Measurements from ENCODE around the gene TIMELESS. TPM values are rescaled to one million over a fixed set of nuclear protein-coding genes. Genes with fewer than 3 reads are reported as not detected.

TIMELESS gene
- total RNA-seq, 1 experiment from 2014 or later = 26.5 TPM

- intact Hi-C loops (cut with micrococcal nuclease) = no loop called here
- H3K79me2 ChIP-seq (ENCODE audit: low read length) = no peaks in the 10 kb centered on the region
- H3K27ac ChIP-seq (ENCODE audit: low read length) = no peak overlapping the region
- H3F3A ChIP-seq (ENCODE audit: low read length, unreplicated experiment) = no peaks in the 10 kb centered on the region
- H3K4me3 ChIP-seq (ENCODE audit: low read length) = no peak overlapping the region
- TF ChIP-seq, protein P1, sequence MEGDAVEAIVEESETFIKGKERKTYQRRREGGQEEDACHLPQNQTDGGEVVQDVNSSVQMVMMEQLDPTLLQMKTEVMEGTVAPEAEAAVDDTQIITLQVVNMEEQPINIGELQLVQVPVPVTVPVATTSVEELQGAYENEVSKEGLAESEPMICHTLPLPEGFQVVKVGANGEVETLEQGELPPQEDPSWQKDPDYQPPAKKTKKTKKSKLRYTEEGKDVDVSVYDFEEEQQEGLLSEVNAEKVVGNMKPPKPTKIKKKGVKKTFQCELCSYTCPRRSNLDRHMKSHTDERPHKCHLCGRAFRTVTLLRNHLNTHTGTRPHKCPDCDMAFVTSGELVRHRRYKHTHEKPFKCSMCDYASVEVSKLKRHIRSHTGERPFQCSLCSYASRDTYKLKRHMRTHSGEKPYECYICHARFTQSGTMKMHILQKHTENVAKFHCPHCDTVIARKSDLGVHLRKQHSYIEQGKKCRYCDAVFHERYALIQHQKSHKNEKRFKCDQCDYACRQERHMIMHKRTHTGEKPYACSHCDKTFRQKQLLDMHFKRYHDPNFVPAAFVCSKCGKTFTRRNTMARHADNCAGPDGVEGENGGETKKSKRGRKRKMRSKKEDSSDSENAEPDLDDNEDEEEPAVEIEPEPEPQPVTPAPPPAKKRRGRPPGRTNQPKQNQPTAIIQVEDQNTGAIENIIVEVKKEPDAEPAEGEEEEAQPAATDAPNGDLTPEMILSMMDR (conservative IDR thresholded peaks at IDR 0.05; ENCODE audit: low read depth, low read length) = no peak
- TF ChIP-seq EZH2 (IDR thresholded peaks at IDR 0.05; ENCODE audit: low read length, unreplicated experiment) (no peak), EZH2phosphoT487 (IDR thresholded peaks at IDR 0.05; ENCODE audit: borderline replicate concordance, low read length) (no peak)
- DNase-seq = no peak
- ATAC-seq = no peak
- no peaks in the 10 kb centered on the region for H3K9me2 ChIP-seq (replicated peaks; ENCODE audit: low read length)
- H3K4me1 ChIP-seq (ENCODE audit: insufficient read depth, low read length) = no peaks in the 10 kb centered on the region
- H3K9me3 ChIP-seq (ENCODE audit: low read length) = no peaks in the 10 kb centered on the region
- no peak overlapping the region for H2AFZ ChIP-seq (ENCODE audit: low read length)
- CTCF ChIA-PET = no interaction called here
- no peaks in the 10 kb centered on the region for H3K27me3 ChIP-seq (ENCODE audit: low read length)
- no peaks in the 10 kb centered on the region for H4K20me1 ChIP-seq (ENCODE audit: low read length)
- H3K9ac ChIP-seq (ENCODE audit: low read length) = no peak overlapping the region
- POLR2A ChIA-PET (ENCODE audit: unreplicated experiment) = no interaction called here
- peaks cover 11% of the 10 kb centered on the region; the same call in 1 of the 2 replicates for H3K36me3 ChIP-seq (ENCODE audit: low read depth, low read length)
- BruUV-seq (replicated peaks) = no TSS peak
- no peak overlapping the region for H3K4me2 ChIP-seq (ENCODE audit: low read length)
These were observed 35.8 kb downstream of the TIMELESS start for GRCh38 chr12:56413392-56413791.

GRCh38 chr12:56411781-56412639 is 37.2 kb downstream of the TIMELESS start:
- CTCF ChIA-PET = interaction anchor here (0.7 kb wide), 1 partner anchor 447 kb away, joined by 3 read pairs; no protein-coding TSS in a partner anchor
- H3K79me2 ChIP-seq (ENCODE audit: low read length) = no peaks in the 10 kb centered on the region
- ATAC-seq = no peak

DNA sequence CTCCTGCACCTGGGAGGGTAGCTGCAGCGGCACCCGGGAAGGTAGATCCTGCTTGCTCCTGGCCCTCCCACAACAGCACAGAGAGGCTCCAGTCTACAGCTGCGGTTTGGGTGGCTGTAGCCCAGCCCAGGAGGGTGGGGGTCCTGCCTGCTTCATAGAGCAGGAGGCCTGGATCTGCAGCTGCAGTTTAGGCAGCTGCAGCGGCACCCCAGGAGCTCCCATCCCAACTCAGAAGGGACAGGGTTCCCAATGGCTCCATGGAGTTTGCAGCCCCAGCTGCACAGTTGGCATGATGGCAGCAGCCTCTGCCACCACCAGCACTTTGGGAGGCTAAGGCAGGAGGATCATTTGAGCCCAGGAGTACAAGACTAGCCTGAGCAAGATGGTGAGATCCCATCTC is 38.5 kb downstream of the TIMELESS start:
- no peaks in the 10 kb centered on the region for H3K36me3 ChIP-seq (ENCODE audit: low read depth, low read length)
- ChIA-PET CTCF (no interaction called here), POLR2A (ENCODE audit: unreplicated experiment) (no interaction called here)
- H4K20me1 ChIP-seq (ENCODE audit: low read length) = no peaks in the 10 kb centered on the region
- no peaks in the 10 kb centered on the region for H3K9me3 ChIP-seq (ENCODE audit: low read length)
- no TSS peak for BruUV-seq (replicated peaks)
- no peak overlapping the region for H3K4me3 ChIP-seq (ENCODE audit: low read length)
- no peak overlapping the region for H3K9ac ChIP-seq (ENCODE audit: low read length)
- TF ChIP-seq EZH2phosphoT487 (IDR thresholded peaks at IDR 0.05; ENCODE audit: borderline replicate concordance, low read length) = no peak
- TF ChIP-seq EZH2 (IDR thresholded peaks at IDR 0.05; ENCODE audit: low read length, unreplicated experiment) = no peak
- TF ChIP-seq, protein P1 (conservative IDR thresholded peaks at IDR 0.05; ENCODE audit: low read depth, low read length) = no peak
- H3K4me2 ChIP-seq (ENCODE audit: low read length) = no peak overlapping the region
- no peaks in the 10 kb centered on the region for H3K4me1 ChIP-seq (ENCODE audit: insufficient read depth, low read length)
- no peak for DNase-seq
- no peaks in the 10 kb centered on the region for H3K27me3 ChIP-seq (ENCODE audit: low read length)
- H2AFZ ChIP-seq (ENCODE audit: low read length) = no peak overlapping the region
- intact Hi-C loops (cut with micrococcal nuclease) = no loop called here
- no peaks in the 10 kb centered on the region for H3K9me2 ChIP-seq (replicated peaks; ENCODE audit: low read length)
- no peak overlapping the region for H3K27ac ChIP-seq (ENCODE audit: low read length)
- no peaks in the 10 kb centered on the region for H3F3A ChIP-seq (ENCODE audit: low read length, unreplicated experiment)
- ATAC-seq = no peak
- H3K79me2 ChIP-seq (ENCODE audit: low read length) = no peaks in the 10 kb centered on the region

More at GRCh38 chr12:56411781-56412639, 37.2 kb downstream of the TIMELESS start:
- H3K4me2 ChIP-seq (ENCODE audit: low read length) = no peak overlapping the region
- DNase-seq = no peak
- TF ChIP-seq, protein P1 (conservative IDR thresholded peaks at IDR 0.05; ENCODE audit: low read depth, low read length) = no peak
- peaks cover 2% of the 10 kb centered on the region; the same call in 1 of the 2 replicates for H3K36me3 ChIP-seq (ENCODE audit: low read depth, low read length)
- intact Hi-C loops (cut with micrococcal nuclease) = no loop called here
- no peak overlapping the region for H3K27ac ChIP-seq (ENCODE audit: low read length)
- no peak overlapping the region for H3K4me3 ChIP-seq (ENCODE audit: low read length)
- no peaks in the 10 kb centered on the region for H3K9me2 ChIP-seq (replicated peaks; ENCODE audit: low read length)
- H2AFZ ChIP-seq (ENCODE audit: low read length) = no peak overlapping the region
- H3K9ac ChIP-seq (ENCODE audit: low read length) = no peak overlapping the region
- no TSS peak for BruUV-seq (replicated peaks)
- no peaks in the 10 kb centered on the region for H3K9me3 ChIP-seq (ENCODE audit: low read length)
- no peaks in the 10 kb centered on the region for H3K27me3 ChIP-seq (ENCODE audit: low read length)
- no peaks in the 10 kb centered on the region for H4K20me1 ChIP-seq (ENCODE audit: low read length)
- no peaks in the 10 kb centered on the region for H3F3A ChIP-seq (ENCODE audit: low read length, unreplicated experiment)
- H3K4me1 ChIP-seq (ENCODE audit: insufficient read depth, low read length) = no peaks in the 10 kb centered on the region
- POLR2A ChIA-PET (ENCODE audit: unreplicated experiment) = no interaction called here
